Right atrium auricular region (tissue), 2 donors: Measurements from ENCODE around the gene TAF6. TPM values are rescaled to one million over a fixed set of nuclear protein-coding genes. Genes with fewer than 3 reads are reported as not detected.

Experiments used
- DNase-seq: peaks from one replicate; pipeline ENCODE4 v3.0.0-alpha.2; 2019; ENCODE audit warnings: low spot score
- H3K27ac ChIP-seq, 2 donors: fragments of 200-600 bp; sonication (generic); 1 replicate in 1 of 2; 2 replicates in 1 of 2; pipeline ENCODE4 v1.5.1; 2016 to 2019
- H3K27me3 ChIP-seq, 2 donors: fragments of 200-600 bp; sonication (generic); one replicate each; pipeline versions ENCODE4 v1.5.1 to v1.6.0; 2017 to 2019
- H3K36me3 ChIP-seq: fragments of 200-600 bp; sonication (generic); one replicate; pipeline ENCODE4 v1.5.1; 2016
- H3K4me1 ChIP-seq, 2 donors: fragments of 200-600 bp; sonication (generic); one replicate each; pipeline versions ENCODE4 v1.5.1 to v1.6.0; 2017 to 2019
- H3K4me3 ChIP-seq, 2 donors: fragments of 200-600 bp; sonication (generic); 1 replicate in 1 of 2; 2 replicates in 1 of 2; pipeline ENCODE4 v1.5.1; 2017 to 2019; ENCODE audit warnings: mild to moderate bottlenecking in 1 of 2, moderate library complexity in 1 of 2
- H3K9me3 ChIP-seq, 2 donors: fragments of 200-600 bp; sonication (generic); one replicate each; pipeline ENCODE4 v1.5.1; 2019
- CTCF ChIP-seq, 2 donors: fragments of 200-600 bp; sonication (generic); IDR thresholded peaks; one replicate each; pipeline ENCODE4 v1.5.1; 2019; ENCODE audit warnings: antibody characterized with exemption in 2 of 2
- microRNA counts, 2 donors: library from miRNA; unstranded; fragments of <30 nt; microRNA quantifications; one replicate each; lab custom pipeline; 2016 to 2017
- microRNA-seq, 2 donors: library from miRNA; unstranded; fragments of <30 nt; microRNA quantifications; one replicate each; pipeline ENCODE4, GENCODE V29; 2016 to 2017; ENCODE audit warnings: borderline number of aligned reads in 2 of 2, borderline replicate concordance in 1 of 2
- total RNA-seq, 2 donors: library from RNA; depleted of rRNA; stranded (reverse); fragments of >200 nt; gene quantifications; one replicate each; pipeline ENCODE4 v1.1.0, GENCODE V29; 2016

TAF6 gene
- total RNA-seq, 2 donors from 2014 or later, result 41.7 to 49.1 TPM

- DNase-seq, result no peak
- Histone ChIP-seq H3K27ac (no peak overlapping the region), H3K9me3 (no peaks in the 10 kb centered on the region), H3K36me3 (peaks cover 52% of the 10 kb centered on the region), H3K4me3 (no peak overlapping the region), H3K4me1 (peaks cover 0 to 11% of the 10 kb centered on the region in 2 donors), H3K27me3 (no peaks in the 10 kb centered on the region)
- TF ChIP-seq CTCF (IDR thresholded peaks at IDR 0.05), result no peak
Observed at GRCh38 chr7:100063376-100063775, 55.8 kb downstream of the TAF6 start.

DNA sequence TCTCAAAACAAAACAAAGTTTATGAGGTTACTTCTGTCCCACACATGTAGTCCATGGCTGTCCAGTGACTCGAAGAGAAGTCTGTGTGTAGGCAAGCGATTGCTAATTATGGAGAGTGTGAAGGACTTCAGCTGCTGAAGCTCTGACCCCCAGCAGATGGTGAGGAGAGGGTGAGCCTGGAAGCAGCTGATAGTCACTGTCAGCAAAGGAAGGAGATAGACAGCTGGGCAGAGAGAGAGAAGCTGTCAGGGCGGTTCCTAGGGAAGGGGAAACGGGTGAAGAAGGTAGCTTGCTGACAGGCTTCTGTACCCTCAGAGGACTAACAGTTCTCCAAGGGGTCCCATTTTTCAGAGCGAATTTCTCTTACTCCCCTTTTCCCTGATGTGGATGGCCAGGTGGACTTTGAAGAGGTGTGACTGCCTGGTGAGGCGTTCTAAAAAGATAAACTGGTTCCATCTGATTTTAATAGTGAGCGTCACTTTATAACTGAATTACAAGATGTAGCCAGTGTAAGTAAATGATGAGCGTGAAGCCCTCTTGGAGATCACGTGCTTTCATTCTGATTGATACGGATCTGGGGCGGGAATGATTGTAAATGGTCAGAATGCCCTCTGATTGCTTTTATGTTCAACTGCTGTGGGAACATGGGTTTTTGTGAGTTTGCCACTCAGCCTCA lies 57.5 kb downstream of the TAF6 start:
- TF ChIP-seq CTCF (IDR thresholded peaks at IDR 0.05), result no peak

GRCh38 chr7:100059251-100059739 lies 59.9 kb downstream of the TAF6 start:
- Histone ChIP-seq H3K27me3 (no peaks in the 10 kb centered on the region), H3K4me3 (no peak overlapping the region), H3K36me3 (peaks cover 72% of the 10 kb centered on the region), H3K27ac (no peak overlapping the region), H3K9me3 (no peaks in the 10 kb centered on the region), H3K4me1 (no peaks in the 10 kb centered on the region)
- no peak for DNase-seq
- TF ChIP-seq CTCF (IDR thresholded peaks at IDR 0.05), result no peak

More for the DNA sequence above, 57.5 kb downstream of the TAF6 start:
- Histone ChIP-seq H3K27me3 (no peaks in the 10 kb centered on the region), H3K4me1 (peaks cover 0 to 11% of the 10 kb centered on the region in 2 donors), H3K27ac (no peak overlapping the region), H3K36me3 (peaks cover 69% of the 10 kb centered on the region), H3K4me3 (no peak overlapping the region), H3K9me3 (no peaks in the 10 kb centered on the region)
- no peak for DNase-seq

MicroRNAs encoded within 50 kb of the gene (microRNA counts, 767-probe panel; counts per million panel counts)
- microRNA hsa-miR-106b-5p (lab: Ali Mortazavi, UCI) (2,457 to 4,473 counts per million in 2 donors), microRNA hsa-miR-25-3p (lab: Ali Mortazavi, UCI) (3,820 to 9,537 counts per million in 2 donors), microRNA hsa-miR-93-5p (lab: Ali Mortazavi, UCI) (3,619 to 8,464 counts per million in 2 donors)

Small RNA genes lying within 50 kb of the gene (microRNA-seq; reads per million reads assigned to microRNA genes)
- gene MIR106B (756 to 2,174 reads per million in 2 donors), gene MIR25 (266 to 517 reads per million in 2 donors), gene MIR4658 (0 reads per million in 2 donors), gene MIR93 (2,291 to 3,534 reads per million in 2 donors)

Other genes starting within 250 kb of the TAF6 start
- under 1 TPM in 1 of 2 donors, not detected in 1; 0.43 TPM for gene OR2AE1, start 242.3 kb downstream of the TAF6 start, total RNA-seq
- gene TRIM4, start 199.8 kb downstream of the TAF6 start, total RNA-seq, result 10 to 100 TPM in 1 of 2 donors, 1 to 10 TPM in 1; 8.8 to 13.3 TPM
- not detected for gene GJC3, start 189.7 kb downstream of the TAF6 start, total RNA-seq
- 10 to 100 TPM; 11.3 to 46.5 TPM for gene AZGP1, start 143.3 kb downstream of the TAF6 start, total RNA-seq
- gene ZKSCAN1, start 103.8 kb downstream of the TAF6 start, total RNA-seq, result 10 to 100 TPM; 19.8 to 20.0 TPM
- 1 to 10 TPM; 6.7 to 7.1 TPM for gene ZSCAN21, start 69.6 kb downstream of the TAF6 start, total RNA-seq
- 10 to 100 TPM; 11.8 to 16.1 TPM for gene ZNF3, start 37.6 kb downstream of the TAF6 start, total RNA-seq
- gene COPS6, start 30.4 kb downstream of the TAF6 start, total RNA-seq, result 10 to 100 TPM; 46.7 to 64.2 TPM
- gene MCM7, start 18.0 kb downstream of the TAF6 start, total RNA-seq, result 10 to 100 TPM in 1 of 2 donors, 1 to 10 TPM in 1; 8.3 to 13.0 TPM
- gene AP4M1, start 17.7 kb downstream of the TAF6 start, total RNA-seq, result 10 to 100 TPM; 12.2 to 12.4 TPM
- 1 to 10 TPM; 6.1 to 6.2 TPM for gene CNPY4, start 276 bp upstream of the TAF6 start, total RNA-seq
- 1 to 10 TPM; 3.3 to 6.1 TPM for gene MBLAC1, start 7.6 kb upstream of the TAF6 start, total RNA-seq
- 100 to 1,000 TPM; 153 to 168 TPM for gene LAMTOR4, start 29.6 kb upstream of the TAF6 start, total RNA-seq
- gene TRAPPC14, start 39.4 kb upstream of the TAF6 start, total RNA-seq, result 1 to 10 TPM; 5.1 to 8.3 TPM
- gene GAL3ST4, start 49.3 kb upstream of the TAF6 start, total RNA-seq, result 1 to 10 TPM; 1.3 to 2.4 TPM
- gene GPC2, start 58.0 kb upstream of the TAF6 start, total RNA-seq, result under 1 TPM in 1 of 2 donors, not detected in 1; 0.12 TPM
- not detected for gene STAG3, start 58.6 kb upstream of the TAF6 start, total RNA-seq
- gene PVRIG, start 100.6 kb upstream of the TAF6 start, total RNA-seq, result under 1 TPM in 1 of 2 donors, not detected in 1; 0.43 TPM
- not detected for gene SPDYE3, start 188.3 kb upstream of the TAF6 start, total RNA-seq
- gene PILRB, start 238.8 kb upstream of the TAF6 start, total RNA-seq, result 1 to 10 TPM; 9.3 to 9.8 TPM